ENCODE results near the gene LRFN5.

LRFN5 gene

DNA sequence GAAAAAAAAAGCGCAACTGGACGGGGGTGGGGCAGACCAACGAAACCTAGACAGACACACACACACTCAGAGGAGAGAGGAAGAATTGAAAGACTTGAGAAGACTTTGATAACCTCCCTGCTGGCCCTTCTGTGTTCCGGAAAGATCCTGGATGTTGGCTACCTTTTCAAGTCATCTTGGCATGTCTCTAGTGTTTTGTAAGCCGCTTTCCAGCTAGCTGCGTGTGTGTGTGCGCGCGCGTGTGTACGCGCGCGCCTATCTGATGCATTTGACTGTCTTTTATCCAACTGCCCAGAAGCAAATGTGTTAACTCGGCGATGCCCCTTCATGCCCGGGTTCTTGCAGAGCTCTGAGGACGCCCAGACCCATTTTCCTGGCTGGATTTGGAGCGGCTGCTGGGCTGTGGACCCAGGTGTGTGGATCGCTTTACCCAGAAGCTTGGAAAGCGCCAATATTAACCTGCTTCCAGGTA lies 664 bp downstream of the LRFN5 start:
- Histone ChIP-seq H3K4me3 (ENCODE audit: low read depth, low read length) (peak overlapping the region; percentile 58), H3K27me3 (replicated peaks) (peaks cover 46% of the 10 kb centered on the region), H3K36me3 (replicated peaks) (no peaks in the 10 kb centered on the region), H3K27ac (no peak overlapping the region)
- in situ Hi-C loops (cut with HindIII; ENCODE audit: low pct_ligation_motif_present, low sequenced_read_pairs): no loop called here
- TF ChIP-seq CTCF (IDR thresholded peaks at IDR 0.05; ENCODE audit: low read depth, low read length, missing control alignments): no peak
- DNase-seq: no peak

DNA sequence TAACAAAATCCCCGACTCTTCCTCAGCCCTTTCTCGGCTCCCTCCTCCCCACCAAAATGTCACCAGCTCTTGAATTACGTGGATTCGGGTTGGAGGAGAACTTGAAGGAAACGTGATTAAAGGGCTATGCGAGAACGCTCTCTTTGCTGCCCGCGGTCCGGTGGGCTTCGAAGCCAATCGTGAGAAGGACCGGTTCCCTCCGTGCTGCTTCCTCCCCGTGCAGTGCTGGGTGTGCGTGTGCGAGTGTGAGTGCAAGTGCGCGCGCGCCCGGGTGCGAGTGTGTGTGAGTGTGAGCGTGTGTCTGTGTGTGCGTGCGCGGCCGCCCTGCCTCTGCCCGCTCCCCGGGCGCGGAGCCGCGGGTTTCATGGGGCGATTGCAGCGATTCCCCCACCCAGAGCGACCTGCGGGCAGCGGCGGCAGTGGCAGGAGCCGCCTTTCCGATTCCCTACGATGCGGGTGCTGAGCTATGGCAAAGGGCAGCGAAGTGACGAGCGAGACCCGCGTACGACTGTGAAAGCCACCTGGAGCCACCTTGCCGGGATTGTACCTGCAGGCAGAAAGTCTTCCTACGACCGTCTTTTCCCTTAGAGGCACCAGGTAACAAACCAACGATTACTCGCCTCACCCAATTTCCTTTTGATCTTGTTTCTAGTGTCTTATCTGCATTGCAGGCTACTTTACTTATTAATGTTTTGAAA lies 1.4 kb downstream of the LRFN5 start:
- Histone ChIP-seq H3K4me3 (ENCODE audit: low read depth, low read length) (peak overlapping the region; percentile 58), H3K27ac (no peak overlapping the region), H3K27me3 (replicated peaks) (peaks cover 46% of the 10 kb centered on the region), H3K36me3 (replicated peaks) (no peaks in the 10 kb centered on the region)
- TF ChIP-seq CTCF (IDR thresholded peaks at IDR 0.05; ENCODE audit: low read depth, low read length, missing control alignments): no peak
- DNase-seq: no peak
- in situ Hi-C loops (cut with HindIII; ENCODE audit: low pct_ligation_motif_present, low sequenced_read_pairs): no loop called here

DNA sequence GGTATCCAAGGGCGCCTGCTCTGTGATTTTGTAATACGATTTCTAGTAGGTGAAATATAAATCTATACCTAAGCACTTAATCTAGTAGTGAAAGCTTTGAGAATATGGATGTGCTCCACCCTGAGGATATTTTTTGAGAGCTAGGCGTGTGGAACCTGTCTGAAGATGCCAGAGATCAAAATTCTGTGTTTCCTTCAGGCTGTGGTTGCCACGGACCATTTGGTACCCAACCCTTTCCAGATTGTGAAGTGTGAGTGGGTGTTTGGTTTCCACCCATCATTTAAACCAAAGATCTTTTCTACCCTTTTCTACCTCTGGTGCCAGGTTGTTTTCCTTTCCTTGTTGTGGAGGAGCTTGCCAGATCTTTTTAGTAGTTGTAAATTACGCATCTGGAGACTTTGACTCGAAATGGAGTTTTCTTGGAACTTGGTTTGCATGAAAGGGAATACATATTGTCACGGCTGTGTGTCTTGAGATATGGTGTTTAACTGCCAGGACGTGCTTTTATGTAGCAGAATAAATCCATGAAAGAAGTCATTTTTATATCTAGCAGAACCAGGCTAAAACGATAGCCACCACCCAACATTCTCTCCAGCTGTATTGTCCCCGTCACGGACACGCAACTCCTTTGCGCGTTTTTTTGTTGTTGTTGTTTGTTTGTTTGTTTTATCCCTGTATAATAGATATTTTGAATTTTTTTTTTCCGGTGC lies 2.2 kb downstream of the LRFN5 start:
- H3K4me3 ChIP-seq (ENCODE audit: low read depth, low read length): peak overlapping the region; percentile 53
- peaks cover 46% of the 10 kb centered on the region for H3K27me3 ChIP-seq (replicated peaks)
- in situ Hi-C loops (cut with HindIII; ENCODE audit: low pct_ligation_motif_present, low sequenced_read_pairs): no loop called here

DNA sequence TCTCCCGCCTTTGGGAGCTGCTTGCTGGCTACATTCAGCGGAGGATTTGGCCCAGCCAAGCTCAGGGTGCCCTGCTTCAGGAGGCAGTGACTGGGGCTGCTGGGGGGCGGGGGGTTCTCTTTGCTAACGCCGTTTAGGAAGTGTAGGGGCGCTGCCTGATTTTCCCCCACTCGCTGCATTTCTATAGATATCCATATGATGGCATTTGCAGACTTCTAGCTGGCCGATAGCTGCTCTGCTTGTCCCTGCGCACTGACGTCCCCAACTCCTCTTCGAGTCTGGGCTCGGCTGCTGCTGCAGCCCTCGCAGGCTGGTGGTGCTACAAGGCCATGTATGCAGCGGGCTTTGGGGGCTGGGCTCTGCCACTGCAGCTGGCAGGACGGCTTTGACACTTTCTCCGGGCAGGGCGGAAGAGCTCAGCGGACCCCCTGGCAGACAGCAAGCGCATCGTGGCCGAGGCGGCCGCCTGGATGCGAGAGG lies 3.1 kb downstream of the LRFN5 start:
- in situ Hi-C loops (cut with HindIII; ENCODE audit: low pct_ligation_motif_present, low sequenced_read_pairs): no loop called here
- no peak overlapping the region for H3K27ac ChIP-seq
- peak overlapping the region; percentile 53 for H3K4me3 ChIP-seq (ENCODE audit: low read depth, low read length)
- TF ChIP-seq CTCF (IDR thresholded peaks at IDR 0.05; ENCODE audit: low read depth, low read length, missing control alignments): peak; percentile 55
- no peaks in the 10 kb centered on the region for H3K36me3 ChIP-seq (replicated peaks)
- DNase-seq: no peak
- peaks cover 40% of the 10 kb centered on the region for H3K27me3 ChIP-seq (replicated peaks)

More for the DNA sequence above, 2.2 kb downstream of the LRFN5 start:
- no peak for DNase-seq
- no peak overlapping the region for H3K27ac ChIP-seq
- H3K36me3 ChIP-seq (replicated peaks): no peaks in the 10 kb centered on the region
- TF ChIP-seq CTCF (IDR thresholded peaks at IDR 0.05; ENCODE audit: low read depth, low read length, missing control alignments): no peak

GRCh38 chr14:41615011-41615595 lies 8.4 kb downstream of the LRFN5 start:
- no peak for TF ChIP-seq CTCF (IDR thresholded peaks at IDR 0.05; ENCODE audit: low read depth, low read length, missing control alignments)
- in situ Hi-C loops (cut with HindIII; ENCODE audit: low pct_ligation_motif_present, low sequenced_read_pairs): no loop called here
- no peak for DNase-seq
- Histone ChIP-seq H3K27ac (no peak overlapping the region), H3K27me3 (replicated peaks) (no peaks in the 10 kb centered on the region), H3K36me3 (replicated peaks) (no peaks in the 10 kb centered on the region), H3K4me3 (ENCODE audit: low read depth, low read length) (no peak overlapping the region)
